Measurements from ENCODE around the gene NDST3.

NDST3 gene

DNA sequence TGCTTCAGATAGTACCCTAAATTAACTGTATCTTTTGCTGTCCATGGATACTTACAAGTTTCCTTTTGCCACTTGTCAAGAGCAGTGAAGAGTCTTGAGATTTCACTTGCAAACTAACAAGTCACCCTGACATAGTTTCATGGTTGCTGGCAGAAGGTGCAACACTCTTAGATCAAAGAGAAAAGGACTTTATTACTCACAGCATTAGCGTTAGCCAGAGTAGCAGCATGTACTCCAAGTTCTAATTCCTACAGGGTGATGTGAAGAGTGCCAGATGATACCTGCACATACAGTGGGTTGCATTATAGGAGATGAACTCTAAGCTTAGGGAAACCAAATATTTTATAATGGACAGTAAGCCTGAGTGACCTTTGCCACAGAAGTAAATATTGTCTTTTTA, 47.9 kb downstream of the NDST3 start:
- DNase-seq, result no peak

DNA sequence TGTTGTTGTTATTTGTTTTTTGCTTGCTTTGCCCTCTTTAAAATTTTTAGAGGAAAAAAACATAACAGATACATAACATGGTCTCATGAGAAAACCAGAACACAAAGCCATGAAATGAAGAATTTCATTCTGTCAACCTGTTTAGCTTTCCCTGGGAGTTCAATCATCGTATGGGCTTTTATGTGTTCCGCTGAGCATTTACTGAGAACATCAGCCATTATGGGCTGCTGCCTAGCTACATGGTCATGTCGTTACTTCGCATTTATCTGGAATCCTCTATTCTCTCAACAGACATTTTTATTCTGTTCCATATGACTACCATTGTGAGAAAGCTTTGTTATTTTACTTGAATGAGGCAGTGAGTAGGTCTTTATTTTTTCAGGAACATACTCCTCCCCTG, 51.4 kb downstream of the NDST3 start:
- DNase-seq, result no peak

DNA sequence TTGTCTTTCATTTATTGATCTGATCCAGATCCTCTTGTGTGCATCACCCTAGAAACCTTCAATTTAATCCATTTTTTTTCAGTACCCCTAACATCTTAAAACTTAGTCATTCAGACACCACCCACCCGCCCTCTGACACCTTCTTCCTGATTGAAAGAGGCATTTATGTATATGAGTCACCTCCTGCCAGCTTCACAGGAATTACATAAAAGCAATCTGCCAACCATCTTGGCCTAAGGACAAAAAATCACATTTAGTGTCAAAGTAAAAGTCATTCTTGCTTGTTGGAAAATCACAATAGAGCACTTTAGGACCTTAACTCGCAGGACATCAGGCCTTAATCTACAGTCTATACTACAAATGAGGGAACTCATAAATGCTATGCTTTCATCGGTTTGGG, 52.1 kb downstream of the NDST3 start:
- DNase-seq, result peak in 1 of 2 experiments; percentile 1

DNA sequence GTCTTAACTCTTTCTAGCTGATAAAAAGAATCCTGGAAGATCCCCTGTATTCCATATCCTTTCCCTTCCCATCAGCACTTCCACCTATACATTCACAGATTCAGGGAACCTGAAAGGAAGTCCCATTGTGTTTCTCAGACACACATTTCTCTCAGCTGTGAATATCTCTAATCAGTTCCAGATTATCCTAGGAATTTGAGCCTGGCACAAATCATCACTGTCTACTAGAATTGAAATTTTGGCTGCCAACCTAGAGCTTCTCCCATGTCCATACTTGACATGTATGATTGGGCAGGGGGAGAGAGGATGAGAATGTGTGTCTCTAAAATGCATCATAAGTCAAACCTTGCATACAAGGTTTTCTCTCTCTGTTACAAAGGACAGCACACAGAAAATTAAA, 53.1 kb downstream of the NDST3 start:
- DNase-seq, result no peak

DNA sequence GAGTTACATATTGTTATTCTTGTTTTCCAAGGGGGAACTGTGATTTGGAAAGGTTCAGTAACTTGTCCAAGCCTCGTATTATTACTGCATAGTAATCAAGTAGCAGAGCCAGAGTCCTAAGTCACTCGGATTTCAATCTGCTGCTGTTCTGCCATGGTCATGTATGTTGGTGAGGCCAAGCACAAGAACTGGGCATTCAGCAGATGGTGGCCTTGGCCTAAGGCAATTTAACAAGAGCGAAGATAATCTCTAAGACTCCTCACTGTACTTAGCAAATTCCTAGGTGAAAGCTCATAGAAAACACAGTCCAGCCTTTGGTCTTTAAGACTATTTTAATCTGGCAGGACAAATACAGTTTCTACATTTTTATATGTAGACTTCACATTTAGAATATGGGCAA, 64.8 kb downstream of the NDST3 start:
- no peak for DNase-seq

DNA sequence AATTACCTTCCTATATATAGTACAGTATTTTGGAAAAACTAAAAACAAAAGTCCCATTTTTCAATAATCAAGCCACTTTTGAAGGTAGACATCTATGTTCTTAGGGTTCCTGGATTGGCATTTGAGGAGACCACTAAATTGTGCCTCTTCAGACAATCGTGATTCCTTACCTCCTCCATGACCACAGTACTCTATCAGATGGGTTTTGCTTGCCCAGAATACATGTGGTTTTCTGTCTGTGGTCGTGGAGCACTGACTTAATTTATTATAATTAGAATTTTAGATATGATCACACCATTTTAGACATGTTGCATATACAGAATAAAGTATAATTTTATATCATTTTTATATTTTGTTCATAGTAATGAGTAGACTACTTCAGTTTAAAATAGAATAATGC, 67.9 kb downstream of the NDST3 start:
- no peak for DNase-seq

DNA sequence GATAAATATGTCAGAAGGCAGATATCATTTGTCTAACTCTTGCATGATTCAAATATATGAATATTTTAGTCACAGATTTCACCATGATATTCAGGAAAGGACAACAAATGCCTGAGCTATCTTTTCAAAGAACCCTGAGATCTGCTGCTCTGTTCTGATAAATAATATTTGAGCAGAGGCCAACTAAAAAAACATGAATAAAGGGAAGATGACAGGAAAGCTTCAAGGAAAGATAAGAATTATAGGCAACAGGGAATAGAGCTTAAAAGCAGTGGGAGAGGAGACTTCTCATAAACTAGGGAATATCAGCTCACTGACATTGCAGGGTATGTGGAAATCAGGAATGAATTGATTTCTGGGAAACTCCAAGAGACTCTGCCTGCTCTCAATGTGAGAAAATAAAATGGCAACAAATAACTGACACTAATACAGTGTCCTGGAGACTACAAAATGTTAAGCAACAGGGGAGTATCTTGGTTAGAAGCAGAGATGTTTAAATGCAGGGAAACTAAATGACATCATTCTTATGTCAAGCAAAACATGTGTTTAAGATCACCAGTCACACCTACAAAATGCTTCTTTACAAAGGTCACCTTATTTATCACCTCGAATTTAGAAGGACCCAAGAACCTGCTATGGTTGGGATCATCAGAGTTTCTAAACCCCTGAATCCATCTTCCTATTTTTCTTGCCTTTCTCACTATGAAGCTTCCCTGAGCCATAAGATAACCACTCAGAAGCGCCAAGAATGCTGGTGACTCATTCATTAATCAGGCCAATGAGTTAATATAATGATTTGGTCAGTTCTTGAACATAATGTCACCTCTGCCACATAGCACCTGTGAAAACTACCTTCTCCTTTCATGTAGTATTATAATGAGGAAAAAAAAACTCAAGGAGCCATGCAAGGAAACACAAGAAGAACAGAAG, 78.1 kb downstream of the NDST3 start:
- DNase-seq, result no peak

DNA sequence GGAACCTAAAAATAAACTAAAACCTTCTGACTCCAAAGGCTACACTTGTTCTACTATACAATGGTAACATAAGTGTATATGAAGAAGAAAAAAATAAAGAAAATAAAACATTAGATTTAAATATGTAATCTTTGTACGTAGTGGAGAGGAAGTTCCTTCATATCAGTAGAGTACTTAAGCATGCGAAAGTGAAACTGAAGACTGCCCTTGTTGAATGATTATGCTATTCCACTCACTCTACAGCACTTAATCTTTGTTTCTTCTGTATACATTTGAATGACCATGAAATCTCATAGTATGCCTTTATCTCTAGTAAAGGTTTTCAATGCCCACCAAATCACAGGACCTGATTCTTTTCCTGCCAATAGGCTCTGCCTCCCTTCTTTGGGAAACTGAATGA, 78.9 kb downstream of the NDST3 start:
- DNase-seq, result no peak

DNA sequence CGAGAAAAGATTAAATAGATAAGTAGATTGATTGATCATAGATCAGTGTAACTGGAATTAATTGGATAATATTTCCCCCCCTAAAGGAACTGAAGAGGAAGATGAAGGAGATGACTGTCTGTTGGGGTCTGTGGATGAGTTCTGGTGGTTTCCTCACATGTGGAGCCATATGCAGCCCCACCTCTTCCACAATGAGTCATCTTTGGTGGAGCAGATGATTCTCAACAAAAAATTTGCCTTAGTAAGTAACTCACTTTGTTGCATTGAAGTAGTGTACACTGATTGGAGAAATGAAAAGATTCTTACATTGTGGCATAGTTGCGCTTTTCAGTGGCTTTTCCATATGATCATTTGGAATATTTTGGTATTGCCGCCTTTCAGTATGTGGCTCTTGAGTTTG, 80.4 kb downstream of the NDST3 start:
- no peak for DNase-seq

DNA sequence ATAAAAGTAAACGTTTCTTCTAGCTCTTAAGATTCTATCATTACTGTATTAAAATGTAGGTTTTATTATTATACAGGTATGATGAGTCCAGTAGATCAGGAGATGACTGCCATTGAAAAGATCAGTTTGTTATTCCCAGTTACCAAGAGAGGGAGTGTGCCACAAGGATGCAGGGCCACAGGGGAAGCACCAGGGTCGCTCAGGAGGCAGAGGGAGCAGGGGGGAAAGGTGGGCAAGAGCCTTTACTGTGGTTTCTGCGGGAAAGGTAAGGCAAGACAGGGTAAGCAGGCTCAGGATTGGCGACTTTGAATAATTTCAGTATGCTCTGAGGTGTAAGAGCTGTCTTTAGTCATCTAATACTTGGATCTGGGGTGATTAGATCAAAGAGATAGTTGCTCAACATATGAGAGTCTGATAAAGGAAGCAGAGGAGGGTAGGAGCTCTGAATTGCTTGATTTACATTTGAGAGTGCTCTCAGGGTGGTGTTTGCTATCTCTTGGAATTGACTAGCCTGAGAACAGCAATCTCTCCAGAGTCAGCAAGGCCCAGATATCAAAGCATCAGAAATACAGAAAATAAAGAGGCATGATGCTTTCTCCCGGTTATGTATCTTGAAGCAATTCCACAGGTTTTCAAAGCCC, 86.0 kb downstream of the NDST3 start:
- DNase-seq, result no peak

DNA sequence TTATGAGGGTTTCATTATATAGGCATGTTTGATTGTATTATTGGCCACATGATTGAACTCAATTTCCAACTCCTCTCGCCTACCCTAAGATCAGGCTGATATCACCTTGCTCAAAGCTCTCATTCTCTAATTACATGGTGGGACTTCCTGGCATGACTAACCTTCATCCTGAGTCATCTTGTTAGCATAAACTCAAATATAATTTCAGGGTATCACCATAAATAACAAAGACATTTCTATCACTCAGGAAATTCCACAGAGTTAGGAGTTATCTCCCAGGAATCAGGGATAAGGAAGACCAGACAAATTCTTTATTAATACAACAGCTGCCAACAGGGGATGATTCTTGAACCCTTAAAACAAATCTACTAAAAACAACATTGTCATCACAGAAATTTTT, 90.7 kb downstream of the NDST3 start:
- no peak for DNase-seq

DNA sequence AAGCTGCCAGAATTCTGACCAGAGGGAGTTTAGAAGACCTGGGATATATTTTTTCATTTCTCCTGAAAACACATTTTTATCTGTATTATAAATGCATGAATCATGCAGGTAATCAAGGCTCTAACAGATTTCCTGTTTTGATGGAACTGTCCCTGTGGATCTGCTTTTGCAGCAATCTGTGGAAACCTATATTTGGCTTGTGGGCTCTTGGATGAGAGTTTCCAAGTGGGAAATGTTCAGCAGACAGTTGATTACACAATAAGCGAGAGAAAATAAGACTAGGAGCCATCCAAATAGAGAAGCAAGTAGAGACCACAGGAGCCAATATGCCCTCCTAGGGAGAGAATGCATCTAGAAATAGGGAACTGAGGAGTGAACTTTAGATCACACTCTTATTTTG, 105.0 kb downstream of the NDST3 start:
- no peak for DNase-seq

DNA sequence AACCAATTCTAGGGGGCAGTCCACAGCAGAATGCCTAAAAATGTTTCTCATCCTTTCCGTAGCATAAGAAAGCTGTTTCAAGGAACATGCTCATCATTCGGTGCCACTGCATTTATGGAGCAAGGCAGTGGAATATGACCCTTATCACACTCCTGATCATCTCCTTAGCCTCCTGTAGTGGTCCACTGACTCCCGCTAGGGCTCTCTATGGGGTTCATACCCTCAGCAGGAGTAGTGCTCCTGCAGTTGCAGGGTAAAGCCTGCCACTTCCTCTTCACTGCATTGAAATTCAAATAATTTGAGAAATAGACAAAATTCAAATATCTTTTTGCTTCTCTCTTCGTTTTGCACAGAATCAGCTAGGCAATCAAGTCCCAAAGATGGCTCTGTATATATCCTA, 107.0 kb downstream of the NDST3 start:
- no peak for DNase-seq

DNA sequence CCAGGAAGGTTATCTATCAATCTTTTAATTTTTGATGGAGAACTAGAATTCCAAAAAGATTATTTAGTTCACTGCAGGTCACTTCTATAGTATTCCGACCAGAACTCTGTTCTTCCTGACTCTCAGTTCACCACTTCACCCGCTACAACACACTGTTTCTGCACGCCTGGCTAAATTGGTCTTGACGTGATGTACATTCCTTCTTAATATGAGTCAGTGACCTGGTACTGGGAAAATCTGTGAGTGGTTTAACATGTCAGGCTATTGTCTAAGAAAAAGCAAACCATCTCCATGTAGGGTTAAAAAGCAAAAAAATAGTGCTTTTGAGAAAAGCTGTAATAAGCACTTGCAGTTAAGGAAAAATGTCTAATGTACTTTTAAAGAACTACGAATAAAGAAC, 120.4 kb downstream of the NDST3 start:
- no peak for DNase-seq

DNA sequence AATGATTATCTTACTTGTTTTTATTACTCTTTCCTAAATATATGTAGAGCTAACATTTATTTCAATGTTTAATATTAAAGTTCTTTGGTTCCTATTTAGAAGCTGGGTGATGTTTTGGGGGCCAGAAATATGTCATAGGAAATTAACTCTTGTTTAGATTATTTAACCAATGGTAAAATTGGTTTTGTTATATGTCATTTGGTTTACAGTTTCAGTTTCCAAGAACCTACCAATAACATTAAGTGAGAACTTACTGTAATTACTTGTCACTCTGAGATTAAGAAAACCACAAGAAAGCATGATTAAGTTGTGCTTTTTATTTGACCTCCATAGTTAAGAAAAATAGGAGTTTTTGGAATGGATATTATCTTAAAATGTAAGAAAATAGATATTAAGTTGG, 121.2 kb downstream of the NDST3 start:
- no peak for DNase-seq

DNA sequence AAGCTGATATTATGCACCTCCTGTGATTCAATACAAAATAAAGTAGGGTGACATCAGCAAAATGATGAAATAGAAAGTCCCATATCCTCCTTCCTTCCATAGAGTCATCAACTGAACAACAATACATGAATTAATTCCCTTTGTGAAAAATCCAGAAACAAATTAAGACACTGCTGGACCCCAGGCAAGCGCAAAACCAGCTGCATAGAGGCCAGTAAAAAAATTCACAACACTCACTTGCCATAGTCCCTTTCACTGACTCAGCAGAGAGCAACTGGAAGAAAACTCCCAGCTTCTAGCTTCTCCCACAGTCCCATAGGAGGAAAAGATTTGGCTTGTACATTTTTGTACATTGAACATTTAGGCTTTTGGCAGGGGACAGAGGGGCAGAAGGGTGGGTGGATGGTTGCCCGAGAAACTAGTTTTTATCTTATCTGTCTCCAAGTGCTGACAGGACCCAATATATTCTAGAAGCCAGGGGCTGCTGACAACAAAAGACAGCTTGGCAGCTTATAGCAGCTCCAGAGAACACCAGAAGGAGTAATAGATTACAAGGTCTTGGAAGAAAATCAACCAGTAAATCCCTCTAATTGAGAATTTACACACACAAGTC, 124.6 kb downstream of the NDST3 start:
- DNase-seq, result no peak

DNA sequence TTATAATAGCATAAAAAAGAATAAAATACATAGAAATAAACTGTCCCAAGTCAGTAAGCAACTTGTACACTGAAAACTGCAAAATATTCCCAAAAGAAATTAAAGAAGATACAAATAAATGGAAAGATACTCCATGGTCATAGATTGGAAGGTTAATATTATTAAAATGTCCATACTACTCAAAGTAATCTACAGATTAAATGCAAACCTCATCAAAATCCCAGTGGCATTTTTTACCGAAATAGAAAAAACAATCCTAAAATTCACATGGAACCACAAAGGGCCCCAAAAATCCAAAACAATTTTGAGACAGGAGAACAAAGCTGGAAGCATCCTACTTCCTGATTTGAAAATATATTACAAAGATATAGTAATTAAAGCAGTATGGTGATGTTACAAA, 133.0 kb downstream of the NDST3 start:
- no peak for DNase-seq

DNA sequence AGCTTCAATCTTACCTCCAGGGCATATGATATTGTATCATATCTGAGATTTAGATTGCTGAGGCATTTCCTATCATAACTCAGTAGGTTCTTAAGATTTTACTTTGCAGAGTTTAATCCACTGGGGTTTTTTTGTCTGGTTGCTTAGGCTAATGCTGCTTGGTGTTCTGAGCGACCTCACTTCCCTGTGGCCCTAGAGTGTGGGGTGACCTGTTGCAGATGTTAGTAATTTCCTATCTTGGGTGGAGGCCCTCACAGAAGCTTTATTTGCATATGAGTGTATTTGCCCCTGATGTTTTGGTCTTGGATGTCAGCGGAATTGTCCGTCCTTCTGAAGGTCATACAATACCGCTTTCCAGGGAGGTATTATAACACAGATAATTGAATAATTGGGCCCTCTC, 137.1 kb downstream of the NDST3 start:
- no peak for DNase-seq

DNA sequence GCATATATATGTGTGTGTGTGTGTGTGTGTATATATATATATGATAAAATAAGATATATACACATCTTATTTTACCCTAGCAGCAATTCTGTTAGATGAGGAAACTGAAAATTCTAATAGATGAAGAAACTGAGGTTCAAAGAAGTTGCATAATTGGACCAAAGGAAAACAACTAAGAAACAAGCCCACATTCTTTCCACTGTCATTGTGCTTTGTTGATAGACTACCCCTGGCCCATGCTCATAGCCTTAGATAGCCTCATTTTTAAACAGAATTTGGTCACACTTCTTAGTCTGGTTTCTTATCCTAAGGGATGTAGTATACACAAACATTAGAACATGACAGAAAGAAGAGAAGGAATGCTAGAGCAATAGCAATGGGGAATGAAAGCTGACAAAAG, 138.8 kb downstream of the NDST3 start:
- DNase-seq, result no peak

DNA sequence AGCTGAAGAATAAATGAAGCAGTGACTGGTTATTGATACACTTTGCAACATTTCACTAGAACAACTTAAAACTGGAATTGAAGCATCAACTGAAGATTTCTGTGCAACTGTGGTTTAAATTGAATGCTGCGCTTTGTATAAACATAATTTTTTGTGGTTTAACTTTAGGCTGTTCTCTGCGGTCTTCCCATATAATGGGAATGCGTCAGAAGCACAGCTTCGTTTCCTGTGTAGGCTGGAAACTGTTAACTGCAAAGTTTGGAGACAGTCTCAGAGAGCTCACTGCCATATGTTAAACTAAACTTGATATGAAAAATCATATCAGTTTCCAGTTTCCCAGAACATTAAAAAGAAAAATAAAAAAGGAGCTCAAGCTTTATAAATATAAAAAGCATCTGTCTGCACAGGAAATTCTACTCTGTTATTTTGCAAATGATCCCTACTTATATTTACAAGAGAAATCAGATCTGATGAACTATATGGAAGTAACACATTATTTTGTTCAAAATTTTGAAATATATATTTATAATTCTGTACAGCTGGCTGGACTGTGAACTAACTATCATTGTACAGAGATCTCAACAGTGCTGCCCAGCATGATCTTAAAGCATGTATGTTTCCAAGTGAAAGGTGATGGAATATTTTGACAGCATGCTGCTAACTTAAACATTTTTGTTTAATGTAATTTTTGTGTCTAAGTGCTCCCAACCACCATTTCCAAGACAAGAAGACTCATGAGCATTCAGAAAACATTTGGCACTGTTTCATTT, 139.9 kb downstream of the NDST3 start:
- no peak for DNase-seq

DNA sequence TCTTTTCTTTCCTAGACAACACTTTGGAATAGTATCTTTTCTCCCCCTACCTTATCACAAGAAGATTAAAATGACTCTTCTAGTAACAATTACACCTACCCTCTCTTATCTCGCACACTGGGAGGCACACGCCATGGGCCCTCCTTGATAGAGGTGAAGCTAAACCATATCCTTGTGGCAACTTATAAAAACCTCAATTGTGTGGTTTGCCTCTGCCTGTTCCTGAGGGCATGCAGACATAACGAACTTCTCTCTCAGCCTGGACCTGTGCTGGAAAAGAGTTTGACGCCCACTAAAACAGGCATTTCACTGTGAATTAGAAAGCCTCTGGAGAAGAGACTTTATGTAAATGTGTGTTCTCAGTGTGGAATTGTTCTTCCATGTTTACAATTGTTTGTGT, 141.2 kb downstream of the NDST3 start:
- DNase-seq, result no peak

DNA sequence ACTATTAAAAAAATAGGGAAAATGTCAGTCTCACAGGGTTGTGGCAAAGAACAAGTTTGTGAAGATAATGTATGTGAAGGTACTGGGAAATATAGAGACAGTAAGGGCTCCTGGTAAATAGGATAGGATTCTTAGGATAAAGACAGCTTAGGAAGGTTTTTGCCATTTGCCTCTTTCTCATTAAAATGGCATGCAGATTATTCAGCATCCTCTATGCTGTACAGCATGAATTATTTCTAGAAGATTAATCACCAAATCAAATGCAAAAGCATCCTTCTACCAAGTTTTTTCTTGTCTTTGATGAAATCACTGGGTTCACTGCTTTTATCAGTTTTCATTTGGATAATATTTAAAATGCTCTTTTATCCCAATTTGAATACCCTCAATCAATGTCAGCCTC, 142.8 kb downstream of the NDST3 start:
- no peak for DNase-seq

DNA sequence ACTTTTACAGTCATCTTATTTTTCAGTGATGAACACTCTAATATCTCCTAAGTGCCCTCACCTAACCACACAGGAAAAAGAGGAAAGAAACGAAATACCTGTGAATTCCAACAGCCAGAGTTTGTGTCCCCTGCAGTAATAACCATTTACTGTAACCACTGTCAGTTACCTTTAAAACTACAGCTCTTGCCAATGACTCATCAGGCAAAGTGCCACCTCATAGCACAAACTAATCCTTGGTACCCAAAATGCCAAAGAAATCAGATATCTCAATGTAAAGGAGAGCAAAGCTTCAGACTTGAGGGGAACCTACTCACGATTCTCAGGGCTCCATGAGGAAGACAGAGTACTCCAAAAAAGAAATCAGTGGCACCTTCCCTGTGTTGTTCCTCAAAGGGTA, 146.5 kb downstream of the NDST3 start:
- no peak for DNase-seq
